ENCODE measurements around the gene ADIPOQ.

GRCh38 chr3:186902713-186903112 lies 60.2 kb downstream of the ADIPOQ start:
- TF ChIP-seq RAD21 (IDR thresholded peaks at IDR 0.05; ENCODE audit: low read length): no peak
- TF ChIP-seq CTCF (conservative IDR thresholded peaks at IDR 0.05; ENCODE audit: low read depth, low read length): no peak
- no peak for TF ChIP-seq MAFK (IDR thresholded peaks at IDR 0.05; ENCODE audit: low read depth, low read length)
- no peak for TF ChIP-seq POLR2A (IDR thresholded peaks at IDR 0.05; ENCODE audit: low read depth, low read length)
- TF ChIP-seq RCOR1 (IDR thresholded peaks at IDR 0.05; ENCODE audit: insufficient replicate concordance, low read length): no peak
- no peak for TF ChIP-seq SMC3 (IDR thresholded peaks at IDR 0.05; ENCODE audit: low read depth, low read length)
- TF ChIP-seq CHD1 (IDR thresholded peaks at IDR 0.05; ENCODE audit: low read depth, low read length): no peak
- no peak for TF ChIP-seq USF2 (IDR thresholded peaks at IDR 0.05; ENCODE audit: low read depth, low read length)
- no peak for TF ChIP-seq FOS (IDR thresholded peaks at IDR 0.05; ENCODE audit: low read depth, low read length)
- TF ChIP-seq ELK1 (IDR thresholded peaks at IDR 0.05; ENCODE audit: borderline replicate concordance, low read depth, low read length): no peak
- TF ChIP-seq RFX5 (IDR thresholded peaks at IDR 0.05; ENCODE audit: low read depth, low read length): no peak
- TF ChIP-seq BHLHE40 (IDR thresholded peaks at IDR 0.05; ENCODE audit: low read depth, low read length): no peak
- TF ChIP-seq MXI1 (IDR thresholded peaks at IDR 0.05; ENCODE audit: borderline replicate concordance, low read depth, low read length): no peak
